ENCODE data around the gene DOCK1.

DNA sequence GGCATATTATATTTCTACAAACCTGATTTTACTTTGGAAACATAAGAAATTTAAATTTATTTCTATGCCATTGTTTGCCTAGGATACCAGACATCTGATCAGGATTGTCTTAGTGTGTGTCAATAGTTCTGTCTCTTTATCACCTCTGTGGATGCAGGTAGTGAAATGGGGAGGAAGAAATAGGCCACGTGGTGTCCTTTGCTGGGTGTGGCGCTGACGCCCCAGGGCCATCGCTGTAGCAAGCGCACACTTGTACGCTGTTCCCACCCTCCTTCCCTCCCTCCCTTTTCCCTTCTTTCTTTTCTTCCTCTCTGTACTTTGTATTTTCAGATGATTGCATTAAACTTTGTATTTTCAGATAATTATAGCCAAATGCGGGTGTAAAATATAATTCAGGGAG, 5.0 kb downstream of the DOCK1 start:
- TF ChIP-seq POLR2AphosphoS5 (IDR thresholded peaks at IDR 0.05; ENCODE audit: low read depth, low read length) (no peak), PAX5 (IDR thresholded peaks at IDR 0.05; ENCODE audit: insufficient read depth, low read length, severe bottlenecking) (no peak), TAF1 (IDR thresholded peaks at IDR 0.05; ENCODE audit: low read depth, low read length) (no peak), POLR2A (IDR thresholded peaks at IDR 0.05; ENCODE audit: low read depth, low read length) (no peak)

All from GM12891 (cell line).